Measurements from ENCODE around the gene PCNX4.

Gene PCNX4

DNA sequence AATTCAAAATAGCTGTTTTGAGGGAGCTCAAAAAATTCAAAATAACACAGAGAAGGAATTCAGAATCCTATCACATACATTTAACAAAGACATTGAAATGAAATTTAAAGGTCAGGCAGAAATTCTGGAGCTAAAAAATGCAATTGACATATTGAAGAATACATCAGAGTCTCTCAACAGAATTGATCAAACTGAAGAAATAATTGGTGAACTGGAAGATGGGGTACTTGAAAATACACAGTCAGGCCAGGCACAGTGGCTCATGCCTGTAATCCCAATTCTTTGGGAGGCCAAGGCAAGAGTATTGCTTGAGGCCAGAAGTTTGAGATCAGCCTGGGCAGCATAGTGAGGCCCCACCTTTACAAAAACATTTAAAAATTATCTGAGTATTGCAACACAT, 107.6 kb downstream of the PCNX4 start:
- DNase-seq (ENCODE audit: extremely low read depth, low read depth), result no peak
- no peak overlapping the region for H3K4me3 ChIP-seq (replicated peaks; ENCODE audit: low read depth, low read length)
- TF ChIP-seq, protein P1, sequence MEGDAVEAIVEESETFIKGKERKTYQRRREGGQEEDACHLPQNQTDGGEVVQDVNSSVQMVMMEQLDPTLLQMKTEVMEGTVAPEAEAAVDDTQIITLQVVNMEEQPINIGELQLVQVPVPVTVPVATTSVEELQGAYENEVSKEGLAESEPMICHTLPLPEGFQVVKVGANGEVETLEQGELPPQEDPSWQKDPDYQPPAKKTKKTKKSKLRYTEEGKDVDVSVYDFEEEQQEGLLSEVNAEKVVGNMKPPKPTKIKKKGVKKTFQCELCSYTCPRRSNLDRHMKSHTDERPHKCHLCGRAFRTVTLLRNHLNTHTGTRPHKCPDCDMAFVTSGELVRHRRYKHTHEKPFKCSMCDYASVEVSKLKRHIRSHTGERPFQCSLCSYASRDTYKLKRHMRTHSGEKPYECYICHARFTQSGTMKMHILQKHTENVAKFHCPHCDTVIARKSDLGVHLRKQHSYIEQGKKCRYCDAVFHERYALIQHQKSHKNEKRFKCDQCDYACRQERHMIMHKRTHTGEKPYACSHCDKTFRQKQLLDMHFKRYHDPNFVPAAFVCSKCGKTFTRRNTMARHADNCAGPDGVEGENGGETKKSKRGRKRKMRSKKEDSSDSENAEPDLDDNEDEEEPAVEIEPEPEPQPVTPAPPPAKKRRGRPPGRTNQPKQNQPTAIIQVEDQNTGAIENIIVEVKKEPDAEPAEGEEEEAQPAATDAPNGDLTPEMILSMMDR (IDR thresholded peaks at IDR 0.05; ENCODE audit: low read depth, low read length, missing control alignments), result no peak

DNA sequence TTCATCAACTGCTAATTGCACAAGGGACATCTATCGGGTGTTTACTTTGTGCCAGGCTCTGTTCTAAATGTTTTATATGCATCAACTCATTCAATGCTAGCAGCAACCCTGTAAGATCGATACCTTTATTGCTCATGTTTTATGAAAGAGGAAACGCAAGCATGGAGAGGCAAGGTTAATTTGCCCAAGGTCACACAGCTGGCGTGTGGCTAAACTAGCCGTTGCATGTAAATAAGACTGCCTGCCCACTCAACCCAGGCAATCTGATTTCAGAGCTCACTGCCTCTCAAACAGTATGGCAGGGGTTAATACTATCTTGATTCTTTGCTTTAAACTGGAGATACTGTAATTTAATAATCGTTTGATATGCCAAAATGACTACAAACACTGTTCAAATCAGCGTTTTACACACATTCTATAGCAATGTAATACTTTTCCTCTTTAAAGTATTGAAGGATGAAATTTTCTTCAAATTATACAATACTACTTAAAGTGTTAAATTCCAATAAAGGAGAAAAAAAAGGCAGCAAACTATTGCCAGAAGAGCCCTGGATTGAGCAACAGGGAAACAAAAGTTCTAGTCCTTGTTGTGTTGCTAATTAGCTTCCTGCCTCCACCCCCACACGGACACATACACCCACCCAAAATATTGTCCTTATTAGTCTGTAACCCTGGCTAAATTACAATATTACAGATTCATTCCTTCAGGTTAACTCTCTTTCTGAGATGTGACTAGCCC, 112.5 kb downstream of the PCNX4 start:
- no peak overlapping the region for H3K4me3 ChIP-seq (replicated peaks; ENCODE audit: low read depth, low read length)
- TF ChIP-seq, protein P1 (IDR thresholded peaks at IDR 0.05; ENCODE audit: low read depth, low read length, missing control alignments), result no peak
- no peak for DNase-seq (ENCODE audit: extremely low read depth, low read depth)

DNA sequence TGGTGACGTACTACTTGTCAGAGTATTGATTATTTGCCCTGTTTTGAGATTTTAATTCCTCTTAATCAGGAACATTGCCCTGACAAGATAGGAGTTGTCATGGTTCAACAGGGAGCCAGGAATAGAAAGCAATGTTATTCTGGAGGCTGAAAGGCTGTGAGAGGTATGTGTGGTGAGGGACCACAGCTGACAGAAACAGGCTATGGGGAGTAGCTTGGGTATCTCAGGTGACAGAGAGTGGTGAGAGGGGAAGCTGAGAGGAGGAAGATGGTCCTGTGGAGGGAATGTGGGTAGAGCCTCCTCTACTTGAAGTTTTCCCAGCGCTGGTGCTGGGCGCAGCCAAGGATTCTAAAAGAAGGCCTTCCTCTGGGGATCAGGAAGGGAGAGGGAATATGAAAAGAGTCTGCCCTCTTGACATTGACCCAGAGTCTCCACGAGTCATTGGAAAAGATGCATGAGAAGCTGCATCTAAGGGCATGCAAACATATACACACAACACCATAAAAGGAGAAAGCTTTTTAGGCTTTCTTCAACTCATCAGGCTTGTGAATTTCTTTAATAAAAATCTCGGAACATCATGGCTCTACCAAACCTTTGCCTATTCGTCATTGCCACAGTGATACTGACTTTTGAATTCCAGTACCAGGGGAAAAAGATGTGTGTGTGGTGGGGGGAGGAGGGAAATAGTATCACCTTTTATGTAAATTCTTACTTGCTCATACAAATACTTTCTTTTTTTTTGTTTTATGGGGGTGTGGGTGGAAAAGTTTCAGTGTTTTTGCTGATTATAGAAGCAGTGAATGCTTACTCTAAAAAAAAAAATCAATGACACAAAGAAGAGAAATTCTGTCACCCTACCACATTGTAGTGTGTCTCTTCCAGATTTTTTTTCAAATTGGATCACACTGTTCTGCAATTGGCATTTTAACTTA, 113.4 kb downstream of the PCNX4 start:
- DNase-seq (ENCODE audit: extremely low read depth, low read depth), result no peak

DNA sequence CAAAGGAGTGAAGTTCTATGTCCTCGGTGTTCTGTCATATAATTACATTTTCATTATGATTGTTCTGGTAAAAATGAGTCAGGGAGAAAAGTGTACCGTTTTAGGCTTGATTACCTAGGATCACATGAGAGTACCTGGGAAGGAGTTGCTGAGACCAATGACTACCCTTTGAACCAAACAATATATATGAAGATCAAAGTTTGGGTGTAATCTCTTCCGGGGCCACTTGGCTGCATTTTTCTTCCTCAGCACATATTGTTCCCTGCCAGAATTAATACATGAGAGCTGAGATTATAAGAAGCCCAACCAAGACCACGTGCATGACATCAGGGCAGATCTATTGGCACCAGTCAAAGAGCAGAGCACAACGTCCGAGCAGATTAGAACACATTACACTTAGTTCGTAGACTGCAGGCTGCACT, 114.5 kb downstream of the PCNX4 start:
- no peak overlapping the region for H3K4me3 ChIP-seq (replicated peaks; ENCODE audit: low read depth, low read length)
- TF ChIP-seq, protein P1 (IDR thresholded peaks at IDR 0.05; ENCODE audit: low read depth, low read length, missing control alignments), result no peak
- DNase-seq (ENCODE audit: extremely low read depth, low read depth), result no peak

More for the DNA sequence above, 113.4 kb downstream of the PCNX4 start:
- TF ChIP-seq, protein P1 (IDR thresholded peaks at IDR 0.05; ENCODE audit: low read depth, low read length, missing control alignments), result no peak
- H3K4me3 ChIP-seq (replicated peaks; ENCODE audit: low read depth, low read length), result no peak overlapping the region

DNA sequence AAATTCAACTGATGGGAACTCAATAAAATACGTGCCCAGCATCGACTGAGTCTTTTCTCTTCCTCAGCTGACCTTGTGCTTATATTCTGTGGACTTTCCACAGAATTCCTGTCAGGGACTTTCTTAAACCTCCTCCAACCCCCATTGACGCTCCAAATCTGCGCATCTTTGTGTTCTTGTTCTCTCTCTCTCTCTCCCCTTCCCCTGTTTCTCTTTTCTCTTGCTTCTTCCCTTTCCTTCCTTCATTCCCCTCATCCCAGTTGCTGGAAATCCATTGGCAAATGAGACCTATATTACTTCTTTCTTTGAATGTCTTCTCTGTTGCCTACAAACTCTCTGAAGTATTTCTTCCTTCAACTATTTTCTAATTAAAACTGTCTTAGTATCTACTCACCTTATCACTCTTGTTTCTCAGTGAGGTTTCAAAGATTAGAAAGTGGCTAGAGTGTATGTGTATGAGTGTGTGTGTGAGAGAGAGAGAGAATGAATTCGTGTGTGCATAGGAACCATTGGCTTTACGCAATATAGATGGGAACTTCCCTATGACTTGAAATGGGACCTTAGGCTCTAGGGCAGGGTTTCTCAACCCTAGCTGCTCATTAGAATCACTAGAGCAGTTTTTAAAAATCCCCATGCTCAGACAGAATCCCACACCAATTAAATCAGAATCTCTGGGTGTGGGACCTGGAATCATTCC, 115.3 kb downstream of the PCNX4 start:
- DNase-seq (ENCODE audit: extremely low read depth, low read depth), result no peak
- H3K4me3 ChIP-seq (replicated peaks; ENCODE audit: low read depth, low read length), result no peak overlapping the region
- TF ChIP-seq, protein P1 (IDR thresholded peaks at IDR 0.05; ENCODE audit: low read depth, low read length, missing control alignments), result no peak

DNA sequence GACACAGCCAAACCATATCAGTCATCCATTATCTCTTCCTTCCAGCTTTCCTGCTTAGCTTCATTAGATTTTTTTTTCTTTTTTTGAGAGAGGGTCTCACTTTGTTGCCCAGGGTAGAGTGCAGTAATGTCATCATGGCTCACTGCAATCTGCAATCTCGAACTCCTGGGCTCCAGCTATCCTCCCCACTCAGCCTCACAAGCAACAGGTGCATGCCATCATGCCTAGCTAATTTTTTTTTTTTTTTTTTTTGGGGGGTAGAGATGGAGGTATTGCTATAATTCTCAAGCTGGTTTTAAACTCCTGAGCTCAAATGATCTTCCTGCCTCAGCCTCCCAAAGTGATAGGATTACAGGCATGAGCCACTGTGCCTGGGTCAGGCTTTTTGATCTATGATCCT, 119.0 kb downstream of the PCNX4 start:
- DNase-seq (ENCODE audit: extremely low read depth, low read depth), result no peak
- H3K4me3 ChIP-seq (replicated peaks; ENCODE audit: low read depth, low read length), result no peak overlapping the region
- TF ChIP-seq, protein P1 (IDR thresholded peaks at IDR 0.05; ENCODE audit: low read depth, low read length, missing control alignments), result no peak
